Left lung (tissue), 14 donors: ENCODE data around the gene ST6GAL1. TPM values are rescaled to one million over a fixed set of nuclear protein-coding genes. Genes with fewer than 3 reads are reported as not detected.
"Not testable (repeated sequence)": the region's sequence is repeated elsewhere in the genome, so short reads cannot be mapped to it uniquely, and the experiment has no call there.

Source experiments
- ATAC-seq: fragments of 200-7000 bp; cut with Tn5 transposase; one replicate; pipeline ENCODE4 v1.9.1; 2020; ENCODE audit warnings: moderate library complexity
- DNase-seq, 4 donors: peaks; one replicate each; pipeline ENCODE4 v3.0.0-alpha.2; 2013 to 2020
- H3K27ac ChIP-seq, 2 donors: fragments of 200-600 bp; sonication (generic) in 1 of 2; one replicate each; pipeline versions ENCODE4 v1.5.0 to v1.8.0; 2020 to 2021
- H3K27me3 ChIP-seq, 2 donors: fragments of 200-600 bp; sonication (generic) in 1 of 2; one replicate each; pipeline versions ENCODE4 v1.5.0 to v1.8.0; 2020 to 2021
- H3K36me3 ChIP-seq, 2 donors: fragments of 200-600 bp; sonication (generic) in 1 of 2; one replicate each; pipeline versions ENCODE4 v1.5.0 to v1.8.0; 2020 to 2021
- H3K4me1 ChIP-seq, 2 donors: fragments of 200-600 bp; one replicate each; pipeline ENCODE4 v1.8.0; 2021
- H3K4me3 ChIP-seq, 2 donors: fragments of 200-600 bp; sonication (generic) in 1 of 2; one replicate each; pipeline versions ENCODE4 v1.5.0 to v1.8.0; 2020 to 2021; ENCODE audit warnings: mild to moderate bottlenecking in 1 of 2
- H3K9me3 ChIP-seq, 2 donors: fragments of 200-600 bp; sonication (generic) in 1 of 2; one replicate each; pipeline versions ENCODE4 v1.5.0 to v1.8.0; 2020 to 2021
- CTCF ChIP-seq, 2 donors: fragments of 200-600 bp; sonication (generic) in 1 of 2; IDR thresholded peaks; one replicate each; pipeline versions ENCODE4 v1.5.0 to v1.8.0; 2021; ENCODE audit warnings: antibody characterized with exemption in 2 of 2
- intact Hi-C, 2 donors: fragments of 100-400 bp; cut with DNase I; formaldehyde crosslinking; loops; one replicate each; pipeline versions ENCODE4 v1.11.2 to v1.14.2; 2022
- long read RNA-seq, 12 donors: library from polyadenylated mRNA in 2 of 12; unstranded in 2 of 12; transcript quantifications; one replicate each; pipeline ENCODE4 v2.0.0 and lab custom pipeline, GENCODE V29; 2019 to 2026
- polyA plus RNA-seq, 6 donors: library from polyadenylated mRNA; unstranded; fragments of 120-200 nt; gene quantifications; one replicate each; pipeline ENCODE4 v1.2.1, GENCODE V29; 2013; ENCODE audit not compliant: insufficient read length in 6 of 6
- total RNA-seq, 2 donors: library from RNA; stranded (reverse); fragmentation: NEBNext Ultra II Directional; extraction: Animal tissue kit (Norgen Biotek cat#: 25700); gene quantifications; one replicate each; pipeline ENCODE4 v1.2.1, GENCODE V29; 2021
- donor health status: DM: no; HTN: yes; CAD: no.
- donor health status: DM: no; HTN: no; CAD: no.

Gene ST6GAL1
- 100 to 1,000 TPM in 1 of 2 donors, 10 to 100 TPM in 1; 49.9 to 132 TPM for total RNA-seq
- 10 to 100 TPM; 45.5 to 62.5 (median 56.2) TPM for polyA plus RNA-seq
- long read RNA-seq, donor 1, full-length matches to known transcripts = 9 of 80 reads
- long read RNA-seq, donor 1, partial matches to known transcripts = 19 of 80 reads
- long read RNA-seq, donor 1, other reads (novel, unspliced or antisense) = 52 of 80 reads
- long read RNA-seq, donor 2, full-length matches to known transcripts = 11 of 55 reads
- long read RNA-seq, donor 2, partial matches to known transcripts = 0 of 55 reads
- long read RNA-seq, donor 2, other reads (novel, unspliced or antisense) = 44 of 55 reads
- long read RNA-seq, donor 3, full-length matches to known transcripts = 6 of 30 reads
- long read RNA-seq, donor 3, partial matches to known transcripts = 0 of 30 reads
- long read RNA-seq, donor 3, other reads (novel, unspliced or antisense) = 24 of 30 reads
- long read RNA-seq, donor 4, full-length matches to known transcripts = 1 of 11 reads
- long read RNA-seq, donor 4, partial matches to known transcripts = 3 of 11 reads
- long read RNA-seq, donor 4, other reads (novel, unspliced or antisense) = 7 of 11 reads
- long read RNA-seq, donor 5, full-length matches to known transcripts = 7 of 77 reads
- long read RNA-seq, donor 5, partial matches to known transcripts = 70 of 77 reads
- long read RNA-seq, donor 5, other reads (novel, unspliced or antisense) = 0 of 77 reads
- long read RNA-seq, donor 6, full-length matches to known transcripts = 8 of 57 reads
- long read RNA-seq, donor 6, partial matches to known transcripts = 6 of 57 reads
- long read RNA-seq, donor 6, other reads (novel, unspliced or antisense) = 43 of 57 reads
- long read RNA-seq, donor 7, full-length matches to known transcripts = 6 of 6 reads
- long read RNA-seq, donor 7, partial matches to known transcripts = 0 of 6 reads
- long read RNA-seq, donor 7, other reads (novel, unspliced or antisense) = 0 of 6 reads
- long read RNA-seq, donor 8, full-length matches to known transcripts = 9 of 79 reads
- long read RNA-seq, donor 8, partial matches to known transcripts = 49 of 79 reads
- long read RNA-seq, donor 8, other reads (novel, unspliced or antisense) = 21 of 79 reads
- long read RNA-seq, donor 9 = 0 reads
- long read RNA-seq, donor 10, partial matches to known transcripts = 0 of 3 reads
- long read RNA-seq, donor 10, other reads (novel, unspliced or antisense) = 3 of 3 reads
- long read RNA-seq, donor 11, full-length matches to known transcripts = 6 of 6 reads
- long read RNA-seq, donor 11, partial matches to known transcripts = 0 of 6 reads
- long read RNA-seq, donor 11, other reads (novel, unspliced or antisense) = 0 of 6 reads
- long read RNA-seq, donor 12, full-length matches to known transcripts = 12 of 47 reads
- long read RNA-seq, donor 12, partial matches to known transcripts = 0 of 47 reads
- long read RNA-seq, donor 12, other reads (novel, unspliced or antisense) = 35 of 47 reads

DNA sequence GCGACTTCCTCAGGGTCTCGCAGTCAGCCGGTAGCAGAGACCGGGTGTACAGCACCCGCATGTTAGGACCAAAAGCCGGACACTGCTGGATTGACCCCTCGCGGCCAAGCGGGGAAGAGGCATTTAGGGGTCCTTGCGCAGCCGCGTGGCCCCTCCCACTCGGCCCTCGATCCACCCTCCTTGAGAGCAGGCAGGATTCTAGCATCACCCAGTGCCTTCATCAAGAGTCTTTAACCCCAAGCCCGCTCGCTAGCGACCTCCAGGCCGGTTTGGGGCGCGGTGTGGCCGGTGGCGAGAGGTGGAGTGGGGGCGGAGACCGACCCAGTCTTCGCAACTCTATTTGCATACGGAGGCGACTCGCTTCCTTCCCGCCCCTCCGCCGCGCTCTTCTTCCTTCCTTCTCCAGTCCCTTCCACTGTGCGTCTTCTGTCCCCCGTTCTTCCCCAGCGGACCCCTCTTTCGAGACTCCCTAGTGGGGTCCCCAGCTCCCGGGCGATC is at the start of gene ST6GAL1:
Gene ST6GAL1, plus strand, starts transcription at position 384 of the 498 bp plus-strand sequence. CDS start 112,178 bp downstream, outside the sequence.
- TF ChIP-seq CTCF (IDR thresholded peaks at IDR 0.05) = peak in 1 of 2 donors; percentile 55
- DNase-seq = peak; percentile 67 to 95 (median 82)
- intact Hi-C loops = no loop called here
- Histone ChIP-seq H3K36me3 (peaks cover 0 to 4% of the 10 kb centered on the region in 2 donors), H3K27ac (peak within 1 kb of the TSS; percentile 76 to 84), H3K27me3 (no peaks in the 10 kb centered on the region), H3K9me3 (no peaks in the 10 kb centered on the region), H3K4me3 (peak within 1 kb of the TSS; percentile 88 to 96), H3K4me1 (peaks cover 6 to 42% of the 10 kb centered on the region in 2 donors)
- peak; percentile 76 for ATAC-seq

DNA sequence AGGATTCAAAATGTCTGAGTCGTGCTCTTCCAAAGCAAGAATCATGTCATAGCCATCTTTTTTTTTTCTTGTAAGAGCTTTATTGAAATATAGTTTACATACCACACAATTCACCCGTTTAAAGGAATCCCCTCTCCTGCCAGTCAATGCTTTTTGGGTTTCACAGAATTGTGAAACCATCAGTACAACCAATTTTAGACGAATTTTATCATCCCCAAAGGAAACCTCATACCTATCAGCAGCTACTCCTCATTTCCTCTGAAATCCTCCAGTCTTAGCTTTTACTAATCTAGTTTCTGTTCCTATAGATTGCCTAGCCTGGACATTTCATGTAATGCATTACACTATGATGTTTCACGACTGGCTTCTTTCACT is 48.2 kb upstream of the ST6GAL1 start:
- ATAC-seq = no peak
- no peak for DNase-seq
- Histone ChIP-seq H3K4me3 (no peak overlapping the region), H3K9me3 (no peaks in the 10 kb centered on the region), H3K36me3 (no peaks in the 10 kb centered on the region), H3K27ac (no peak overlapping the region), H3K27me3 (no peaks in the 10 kb centered on the region), H3K4me1 (no peaks in the 10 kb centered on the region)
- TF ChIP-seq CTCF (IDR thresholded peaks at IDR 0.05) = no peak
- intact Hi-C loops = no loop called here

- DNase-seq = no peak
- Histone ChIP-seq H3K27me3 (no peaks in the 10 kb centered on the region), H3K36me3 (no peaks in the 10 kb centered on the region), H3K9me3 (no peaks in the 10 kb centered on the region), H3K4me1 (no peaks in the 10 kb centered on the region), H3K4me3 (no peak overlapping the region), H3K27ac (no peak overlapping the region)
- ATAC-seq = peak; percentile 47
- intact Hi-C loops = no loop called here
- no peak for TF ChIP-seq CTCF (IDR thresholded peaks at IDR 0.05)
These were observed 47.2 kb upstream of the ST6GAL1 start for GRCh38 chr3:186882881-186883685.

DNA sequence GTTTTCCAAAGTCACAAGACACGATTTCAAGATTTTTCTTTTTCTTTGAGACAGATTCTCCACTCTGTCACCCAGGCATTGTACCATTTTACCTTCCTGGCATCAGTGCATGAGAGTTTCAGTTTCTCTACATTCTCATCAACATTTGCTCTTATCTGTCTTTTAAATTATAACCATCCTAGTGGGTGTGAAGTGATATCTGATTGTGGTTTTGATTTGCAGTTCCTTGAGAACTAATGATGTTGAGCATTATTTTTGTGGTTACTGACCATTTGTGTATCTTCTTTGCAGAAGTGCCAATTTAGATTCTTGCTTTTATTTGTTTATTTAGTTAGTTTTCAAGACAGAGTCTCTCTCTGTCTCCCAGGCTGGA is 46.7 kb upstream of the ST6GAL1 start:
- TF ChIP-seq CTCF (IDR thresholded peaks at IDR 0.05) = no peak
- no peaks in the 10 kb centered on the region for H3K27me3 ChIP-seq
- H3K4me1 ChIP-seq = no peaks in the 10 kb centered on the region
- H3K27ac ChIP-seq = no peak overlapping the region
- H3K9me3 ChIP-seq = no peaks in the 10 kb centered on the region
- H3K36me3 ChIP-seq = no peaks in the 10 kb centered on the region
- no peak overlapping the region for H3K4me3 ChIP-seq
- intact Hi-C loops = no loop called here
- DNase-seq (no peak), ATAC-seq (no peak)

DNA sequence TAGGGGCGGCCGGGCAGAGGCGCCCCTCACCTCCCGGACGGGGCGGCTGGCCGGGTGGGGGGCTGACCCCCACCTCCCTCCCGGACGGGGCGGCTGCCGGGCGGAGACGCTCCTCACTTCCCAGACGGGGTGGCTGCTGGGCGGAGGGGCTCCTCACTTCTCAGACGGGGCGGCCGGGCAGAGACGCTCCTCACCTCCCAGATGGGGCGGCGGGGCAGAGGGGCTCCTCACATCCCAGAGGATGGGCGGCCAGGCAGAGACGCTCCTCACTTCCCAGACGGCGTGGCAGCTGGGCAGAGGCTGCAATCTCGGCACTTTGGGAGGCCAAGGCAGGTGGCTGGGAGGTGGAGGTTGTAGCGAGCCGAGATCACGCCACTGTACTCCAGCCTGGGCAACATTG is 45.5 kb upstream of the ST6GAL1 start:
- H3K27ac ChIP-seq, H3K27me3 ChIP-seq, ATAC-seq, H3K4me3 ChIP-seq, H3K36me3 ChIP-seq, H3K4me1 ChIP-seq, H3K9me3 ChIP-seq, DNase-seq, intact Hi-C loops: not testable (repeated sequence)
